Measurements from ENCODE around the gene TMEM225B.
"Not testable (repeated sequence)": the region's sequence is repeated elsewhere in the genome, so short reads cannot be mapped to it uniquely, and the experiment has no call there.

The TMEM225B gene

GRCh38 chr7:99560834-99561736, 37.0 kb upstream of the TMEM225B start:
- peak overlapping the region; percentile 13 for H3K9ac ChIP-seq (ENCODE audit: low read length)
- peaks cover 13% of the 10 kb centered on the region for H3K36me3 ChIP-seq (ENCODE audit: control insufficient read depth, insufficient read depth, low read length)
- H3K4me3 ChIP-seq (ENCODE audit: low read length), result no peak overlapping the region
- no peaks in the 10 kb centered on the region for H3K9me3 ChIP-seq (ENCODE audit: control insufficient read depth, low read length)
- no peaks in the 10 kb centered on the region for H3K27me3 ChIP-seq (ENCODE audit: control insufficient read depth, insufficient read depth, low read length)
- peaks cover 14% of the 10 kb centered on the region for H3K4me1 ChIP-seq (ENCODE audit: control insufficient read depth, insufficient read depth, low read length)

- Histone ChIP-seq H3K4me3 (ENCODE audit: low read length) (no peak overlapping the region), H3K36me3 (ENCODE audit: control insufficient read depth, insufficient read depth, low read length) (peaks cover 13% of the 10 kb centered on the region)
Observed at GRCh38 chr7:99561737-99562051, 36.4 kb upstream of the TMEM225B start.

GRCh38 chr7:99562114-99562784, 35.8 kb upstream of the TMEM225B start:
- H3K36me3 ChIP-seq (ENCODE audit: control insufficient read depth, insufficient read depth, low read length), result peaks cover 13% of the 10 kb centered on the region
- H3K4me3 ChIP-seq (ENCODE audit: low read length), result no peak overlapping the region
- no peaks in the 10 kb centered on the region for H3K27me3 ChIP-seq (ENCODE audit: control insufficient read depth, insufficient read depth, low read length)
- H3K4me1 ChIP-seq (ENCODE audit: control insufficient read depth, insufficient read depth, low read length), result peaks cover 14% of the 10 kb centered on the region
- H3K9ac ChIP-seq (ENCODE audit: low read length), result peak overlapping the region; percentile 8
- H3K9me3 ChIP-seq (ENCODE audit: control insufficient read depth, low read length), result no peaks in the 10 kb centered on the region

More at GRCh38 chr7:99561737-99562051, 36.4 kb upstream of the TMEM225B start:
- no peak overlapping the region for H3K9ac ChIP-seq (ENCODE audit: low read length)
- H3K27me3 ChIP-seq (ENCODE audit: control insufficient read depth, insufficient read depth, low read length), result no peaks in the 10 kb centered on the region
- H3K9me3 ChIP-seq (ENCODE audit: control insufficient read depth, low read length), result no peaks in the 10 kb centered on the region
- H3K4me1 ChIP-seq (ENCODE audit: control insufficient read depth, insufficient read depth, low read length), result peaks cover 14% of the 10 kb centered on the region

GRCh38 chr7:99562832-99563231, 35.2 kb upstream of the TMEM225B start:
- Histone ChIP-seq H3K36me3 (ENCODE audit: control insufficient read depth, insufficient read depth, low read length) (peaks cover 13% of the 10 kb centered on the region), H3K9ac (ENCODE audit: low read length) (peak overlapping the region; percentile 8), H3K4me1 (ENCODE audit: control insufficient read depth, insufficient read depth, low read length) (peaks cover 14% of the 10 kb centered on the region), H3K4me3 (ENCODE audit: low read length) (no peak overlapping the region), H3K27me3 (ENCODE audit: control insufficient read depth, insufficient read depth, low read length) (no peaks in the 10 kb centered on the region), H3K9me3 (ENCODE audit: control insufficient read depth, low read length) (no peaks in the 10 kb centered on the region)

- H3K4me1 ChIP-seq (ENCODE audit: control insufficient read depth, insufficient read depth, low read length), result peaks cover 14% of the 10 kb centered on the region
- H3K4me3 ChIP-seq (ENCODE audit: low read length), result no peak overlapping the region
- H3K9me3 ChIP-seq (ENCODE audit: control insufficient read depth, low read length), result no peaks in the 10 kb centered on the region
- no peak overlapping the region for H3K9ac ChIP-seq (ENCODE audit: low read length)
- no peaks in the 10 kb centered on the region for H3K27me3 ChIP-seq (ENCODE audit: control insufficient read depth, insufficient read depth, low read length)
- peaks cover 13% of the 10 kb centered on the region for H3K36me3 ChIP-seq (ENCODE audit: control insufficient read depth, insufficient read depth, low read length)
Observed at GRCh38 chr7:99563650-99564049, 34.4 kb upstream of the TMEM225B start.

GRCh38 chr7:99568770-99569169, 29.3 kb upstream of the TMEM225B start:
- not testable (repeated sequence) for H3K9me3 ChIP-seq (ENCODE audit: control insufficient read depth, low read length); H3K4me3 ChIP-seq (ENCODE audit: low read length); H3K27me3 ChIP-seq (ENCODE audit: control insufficient read depth, insufficient read depth, low read length); H3K4me1 ChIP-seq (ENCODE audit: control insufficient read depth, insufficient read depth, low read length); H3K9ac ChIP-seq (ENCODE audit: low read length); H3K36me3 ChIP-seq (ENCODE audit: control insufficient read depth, insufficient read depth, low read length)

- Histone ChIP-seq H3K4me1 (ENCODE audit: control insufficient read depth, insufficient read depth, low read length) (no peaks in the 10 kb centered on the region), H3K36me3 (ENCODE audit: control insufficient read depth, insufficient read depth, low read length) (peaks cover 4% of the 10 kb centered on the region), H3K4me3 (ENCODE audit: low read length) (no peak overlapping the region), H3K27me3 (ENCODE audit: control insufficient read depth, insufficient read depth, low read length) (no peaks in the 10 kb centered on the region), H3K9ac (ENCODE audit: low read length) (no peak overlapping the region), H3K9me3 (ENCODE audit: control insufficient read depth, low read length) (no peaks in the 10 kb centered on the region)
Observed at GRCh38 chr7:99571768-99572167, 26.3 kb upstream of the TMEM225B start.

- Histone ChIP-seq H3K9me3 (ENCODE audit: control insufficient read depth, low read length) (no peaks in the 10 kb centered on the region), H3K36me3 (ENCODE audit: control insufficient read depth, insufficient read depth, low read length) (peaks cover 4% of the 10 kb centered on the region), H3K9ac (ENCODE audit: low read length) (no peak overlapping the region), H3K4me3 (ENCODE audit: low read length) (no peak overlapping the region), H3K4me1 (ENCODE audit: control insufficient read depth, insufficient read depth, low read length) (no peaks in the 10 kb centered on the region), H3K27me3 (ENCODE audit: control insufficient read depth, insufficient read depth, low read length) (no peaks in the 10 kb centered on the region)
Observed at GRCh38 chr7:99573257-99573656, 24.8 kb upstream of the TMEM225B start.

- H3K27me3 ChIP-seq (ENCODE audit: control insufficient read depth, insufficient read depth, low read length), result peaks cover 16% of the 10 kb centered on the region
- no peak overlapping the region for H3K4me3 ChIP-seq (ENCODE audit: low read length)
- H3K4me1 ChIP-seq (ENCODE audit: control insufficient read depth, insufficient read depth, low read length), result peaks cover 12% of the 10 kb centered on the region
- H3K9me3 ChIP-seq (ENCODE audit: control insufficient read depth, low read length), result no peaks in the 10 kb centered on the region
- H3K9ac ChIP-seq (ENCODE audit: low read length), result no peak overlapping the region
- H3K36me3 ChIP-seq (ENCODE audit: control insufficient read depth, insufficient read depth, low read length), result peaks cover 4% of the 10 kb centered on the region
Observed at GRCh38 chr7:99576251-99576650, 21.8 kb upstream of the TMEM225B start.

- Histone ChIP-seq H3K9me3 (ENCODE audit: control insufficient read depth, low read length) (no peaks in the 10 kb centered on the region), H3K9ac (ENCODE audit: low read length) (peak overlapping the region; percentile 48), H3K36me3 (ENCODE audit: control insufficient read depth, insufficient read depth, low read length) (no peaks in the 10 kb centered on the region), H3K4me1 (ENCODE audit: control insufficient read depth, insufficient read depth, low read length) (peaks cover 12% of the 10 kb centered on the region), H3K27me3 (ENCODE audit: control insufficient read depth, insufficient read depth, low read length) (peaks cover 16% of the 10 kb centered on the region), H3K4me3 (ENCODE audit: low read length) (no peak overlapping the region)
Observed at GRCh38 chr7:99579281-99579955, 18.6 kb upstream of the TMEM225B start.

GRCh38 chr7:99579956-99580777, 17.9 kb upstream of the TMEM225B start:
- peaks cover 16% of the 10 kb centered on the region for H3K27me3 ChIP-seq (ENCODE audit: control insufficient read depth, insufficient read depth, low read length)
- peaks cover 12% of the 10 kb centered on the region for H3K4me1 ChIP-seq (ENCODE audit: control insufficient read depth, insufficient read depth, low read length)
- peak overlapping the region; percentile 48 for H3K9ac ChIP-seq (ENCODE audit: low read length)

More at GRCh38 chr7:99579956-99580777, 17.9 kb upstream of the TMEM225B start:
- no peaks in the 10 kb centered on the region for H3K9me3 ChIP-seq (ENCODE audit: control insufficient read depth, low read length)
- H3K4me3 ChIP-seq (ENCODE audit: low read length), result peak overlapping the region; percentile 34
- no peaks in the 10 kb centered on the region for H3K36me3 ChIP-seq (ENCODE audit: control insufficient read depth, insufficient read depth, low read length)
